ENCODE results near the gene ATG2A.
A peak's percentile ranks its signal among the peaks of the same experiment; 100 is the strongest.

The ATG2A gene

GRCh38 chr11:64879244-64879900, 37.6 kb downstream of the ATG2A start:
- Histone ChIP-seq H3K4me1 (ENCODE audit: low read depth, poor library complexity, severe bottlenecking) (peaks cover 50% of the 10 kb centered on the region), H3K4me3 (IDR thresholded peaks at IDR 0.05; ENCODE audit: insufficient read depth, low read depth, low read length) (no peak overlapping the region), H3K27me3 (ENCODE audit: insufficient read depth, low read depth) (no peaks in the 10 kb centered on the region), H3K9ac (peak overlapping the region; percentile 84), H3K79me2 (ENCODE audit: insufficient read depth, low read depth) (peaks cover 35% of the 10 kb centered on the region), H3K4me2 (peak overlapping the region; percentile 96), H3K27ac (peak overlapping the region; percentile 76), H4K20me1 (ENCODE audit: insufficient read depth) (no peaks in the 10 kb centered on the region), H2AFZ (ENCODE audit: low read depth) (peak overlapping the region; percentile 83), H3K36me3 (ENCODE audit: insufficient read depth) (no peaks in the 10 kb centered on the region)
- TF ChIP-seq CTCF (conservative IDR thresholded peaks at IDR 0.05; ENCODE audit: low read depth, low read length), result no peak

- Histone ChIP-seq H3K9ac (peak within 1 kb of the TSS; percentile 84), H3K27me3 (ENCODE audit: insufficient read depth, low read depth) (no peaks in the 10 kb centered on the region), H3K36me3 (ENCODE audit: insufficient read depth) (no peaks in the 10 kb centered on the region), H2AFZ (ENCODE audit: low read depth) (peak within 1 kb of the TSS; percentile 83), H3K79me2 (ENCODE audit: insufficient read depth, low read depth) (peaks cover 37% of the 10 kb centered on the region), H3K4me1 (ENCODE audit: low read depth, poor library complexity, severe bottlenecking) (peaks cover 50% of the 10 kb centered on the region), H3K4me2 (peak within 1 kb of the TSS; percentile 97), H4K20me1 (ENCODE audit: insufficient read depth) (no peaks in the 10 kb centered on the region), H3K4me3 (IDR thresholded peaks at IDR 0.05; ENCODE audit: insufficient read depth, low read depth, low read length) (no peak within 1 kb of the TSS), H3K27ac (peak within 1 kb of the TSS; percentile 76)
- peak; percentile 31; the same call in 1 of the 2 replicates for TF ChIP-seq CTCF (conservative IDR thresholded peaks at IDR 0.05; ENCODE audit: low read depth, low read length)
Measured at GRCh38 chr11:64878494-64879243, 38.3 kb downstream of the ATG2A start, which contains the start of gene EHD1. Gene EHD1 (minus strand): TSS chr11:64878621. CDS start chr11:64878464, 157 bp downstream.

- Histone ChIP-seq H4K20me1 (ENCODE audit: insufficient read depth) (no peaks in the 10 kb centered on the region), H3K9ac (peak overlapping the region; percentile 46; the same call in 1 of the 2 replicates), H3K27ac (no peak overlapping the region), H2AFZ (ENCODE audit: low read depth) (peak overlapping the region; percentile 8; the same call in 1 of the 2 replicates), H3K4me3 (IDR thresholded peaks at IDR 0.05; ENCODE audit: insufficient read depth, low read depth, low read length) (no peak overlapping the region), H3K4me1 (ENCODE audit: low read depth, poor library complexity, severe bottlenecking) (peaks cover 50% of the 10 kb centered on the region), H3K36me3 (ENCODE audit: insufficient read depth) (no peaks in the 10 kb centered on the region), H3K79me2 (ENCODE audit: insufficient read depth, low read depth) (peaks cover 37% of the 10 kb centered on the region), H3K4me2 (peak overlapping the region; percentile 97), H3K27me3 (ENCODE audit: insufficient read depth, low read depth) (no peaks in the 10 kb centered on the region)
- no peak for TF ChIP-seq CTCF (conservative IDR thresholded peaks at IDR 0.05; ENCODE audit: low read depth, low read length)
Measured at GRCh38 chr11:64878223-64878493, 38.9 kb downstream of the ATG2A start.

- Histone ChIP-seq H2AFZ (ENCODE audit: low read depth) (peak overlapping the region; percentile 8; the same call in 1 of the 2 replicates), H3K4me3 (IDR thresholded peaks at IDR 0.05; ENCODE audit: insufficient read depth, low read depth, low read length) (no peak overlapping the region), H3K27ac (no peak overlapping the region), H3K4me2 (peak overlapping the region; percentile 97), H3K36me3 (ENCODE audit: insufficient read depth) (no peaks in the 10 kb centered on the region), H4K20me1 (ENCODE audit: insufficient read depth) (no peaks in the 10 kb centered on the region), H3K4me1 (ENCODE audit: low read depth, poor library complexity, severe bottlenecking) (peaks cover 53% of the 10 kb centered on the region), H3K9ac (peak overlapping the region; percentile 46; the same call in 1 of the 2 replicates), H3K27me3 (ENCODE audit: insufficient read depth, low read depth) (no peaks in the 10 kb centered on the region), H3K79me2 (ENCODE audit: insufficient read depth, low read depth) (peaks cover 37% of the 10 kb centered on the region)
- TF ChIP-seq CTCF (conservative IDR thresholded peaks at IDR 0.05; ENCODE audit: low read depth, low read length), result no peak
Measured at GRCh38 chr11:64877390-64878222, 39.4 kb downstream of the ATG2A start.
